HEK293 (cell line): Measurements from ENCODE around the gene EPB41L2.

Source experiments
- CTCF ChIA-PET: fragments of 350-600 bp; formaldehyde crosslinking; extraction: SDS; loops from one replicate; lab custom pipeline; 2021; ENCODE audit warnings: antibody characterized with exemption; lab: Yijun Ruan, JAX
- POLR2A ChIA-PET: fragments of 300-600 bp; formaldehyde crosslinking; extraction: SDS; loops from one replicate; lab custom pipeline; 2020; ENCODE audit warnings: antibody characterized with exemption, inconsistent platforms; lab: Yijun Ruan, JAX
- H3K27ac ChIP-seq: fragments of 200-500 bp; sonication (Bioruptor generic); 2 replicates; pipeline ENCODE4 v1.5.1; 2014; ENCODE audit warnings: low read depth, low read length, control low read depth, inconsistent platforms; ENCODE audit errors: extremely low read depth
- H3K36me3 ChIP-seq, 2 experiments: fragments of 200-500 bp in 1 of 2; sonication (Bioruptor generic) in 1 of 2; 1 replicate in 1 of 2; 2 replicates in 1 of 2; pipeline ENCODE4 v1.5.1; 2014 to 2017; ENCODE audit warnings: inconsistent platforms in 2 of 2, low read length in 2 of 2; ENCODE audit not compliant: control insufficient read depth in 2 of 2, insufficient read depth in 1 of 2
- H3K4me1 ChIP-seq: fragments of 200-500 bp; sonication (Bioruptor generic); 2 replicates; pipeline ENCODE4 v1.5.1; 2014; ENCODE audit warnings: mild to moderate bottlenecking, low read length, inconsistent platforms; ENCODE audit not compliant: control insufficient read depth, insufficient read depth
- H3K4me3 ChIP-seq: 2 replicates; pipeline ENCODE4 v1.5.1; 2011; ENCODE audit warnings: low read depth, mild to moderate bottlenecking, control low read depth, low read length, moderate library complexity
- H3K9me3 ChIP-seq: fragments of 200-500 bp; sonication (Bioruptor generic); 2 replicates; pipeline ENCODE4 v1.5.1; 2014; ENCODE audit warnings: low read depth, low read length, inconsistent platforms; ENCODE audit not compliant: control insufficient read depth, insufficient read depth
- GFI1B ChIP-seq: fragments of 450-650 bp; formaldehyde crosslinking; IDR thresholded peaks from 2 replicates; pipeline ENCODE4 v1.5.1; 2016; ENCODE audit warnings: missing biosample characterization, missing genetic modification characterization
- HOXA7 ChIP-seq: sonication (generic); formaldehyde crosslinking; IDR thresholded peaks from 2 replicates; pipeline ENCODE4 v1.8.1; 2022; ENCODE audit warnings: missing genetic modification reagents, borderline replicate concordance
- KLF10 ChIP-seq: fragments of 450-650 bp; IDR thresholded peaks from 2 replicates; pipeline ENCODE4 v1.5.1; 2018; ENCODE audit warnings: missing biosample characterization, mild to moderate bottlenecking, missing genetic modification characterization
- SCRT2 ChIP-seq: fragments of 450-650 bp; formaldehyde crosslinking; IDR thresholded peaks from 2 replicates; pipeline ENCODE4 v1.5.1; 2016; ENCODE audit warnings: missing biosample characterization, missing genetic modification characterization
- YY1 ChIP-seq: fragments of 450-650 bp; formaldehyde crosslinking; IDR thresholded peaks from 2 replicates; pipeline ENCODE4 v1.5.1; 2018; ENCODE audit warnings: missing biosample characterization, missing genetic modification characterization
- ZBTB17 ChIP-seq: fragments of 450-650 bp; formaldehyde crosslinking; IDR thresholded peaks from 2 replicates; pipeline ENCODE4 v1.5.1; 2016; ENCODE audit warnings: missing biosample characterization, missing genetic modification characterization
- ZBTB7A ChIP-seq: fragments of 450-650 bp; formaldehyde crosslinking; IDR thresholded peaks from 2 replicates; pipeline ENCODE4 v1.5.1; 2016; ENCODE audit warnings: low read depth, missing biosample characterization, missing genetic modification characterization
- ZBTB8A ChIP-seq: fragments of 450-650 bp; formaldehyde crosslinking; IDR thresholded peaks from 2 replicates; pipeline ENCODE4 v1.5.1; 2016; ENCODE audit warnings: missing biosample characterization, missing genetic modification characterization
- ZFP41 ChIP-seq: fragments of 450-650 bp; formaldehyde crosslinking; IDR thresholded peaks from 2 replicates; pipeline ENCODE4 v1.5.1; 2016; ENCODE audit warnings: missing biosample characterization, missing genetic modification characterization, borderline replicate concordance
- ZNF140 ChIP-seq: fragments of 450-650 bp; formaldehyde crosslinking; IDR thresholded peaks from 2 replicates; pipeline ENCODE4 v1.5.1; 2016; ENCODE audit warnings: missing biosample characterization, missing genetic modification characterization
- ZNF157 ChIP-seq: fragments of 450-650 bp; formaldehyde crosslinking; IDR thresholded peaks from 2 replicates; pipeline ENCODE4 v1.5.1; 2016; ENCODE audit warnings: missing biosample characterization, missing genetic modification characterization
- ZNF239 ChIP-seq: fragments of 450-650 bp; formaldehyde crosslinking; IDR thresholded peaks from 2 replicates; pipeline ENCODE4 v1.5.1; 2016; ENCODE audit warnings: missing biosample characterization, missing genetic modification characterization
- ZNF335 ChIP-seq: fragments of 450-650 bp; formaldehyde crosslinking; conservative IDR thresholded peaks from 2 replicates; pipeline ENCODE4 v1.5.1; 2016; ENCODE audit warnings: missing biosample characterization, missing genetic modification characterization
- ZNF341 ChIP-seq: fragments of 450-650 bp; formaldehyde crosslinking; IDR thresholded peaks from 2 replicates; pipeline ENCODE4; 2016; ENCODE audit warnings: low read depth, missing biosample characterization, missing genetic modification characterization
- ZNF391 ChIP-seq: fragments of 450-650 bp; formaldehyde crosslinking; IDR thresholded peaks from 2 replicates; pipeline ENCODE4 v1.5.1; 2016; ENCODE audit warnings: low read depth, missing biosample characterization, missing genetic modification characterization, borderline replicate concordance
- ZNF394 ChIP-seq: fragments of 450-650 bp; formaldehyde crosslinking; IDR thresholded peaks from 2 replicates; pipeline ENCODE4 v1.5.1; 2016; ENCODE audit warnings: missing biosample characterization, missing genetic modification characterization, mild to moderate bottlenecking, moderate library complexity, borderline replicate concordance
- ZNF416 ChIP-seq: fragments of 450-650 bp; formaldehyde crosslinking; IDR thresholded peaks from 2 replicates; pipeline ENCODE4 v1.5.1; 2016; ENCODE audit warnings: missing biosample characterization, missing genetic modification characterization
- ZNF585B ChIP-seq: fragments of 450-650 bp; formaldehyde crosslinking; IDR thresholded peaks from 2 replicates; pipeline ENCODE4 v1.5.1; 2016; ENCODE audit warnings: missing biosample characterization, missing genetic modification characterization
- ZNF785 ChIP-seq: fragments of 450-650 bp; formaldehyde crosslinking; IDR thresholded peaks from 2 replicates; pipeline ENCODE4 v1.5.1; 2016; ENCODE audit warnings: missing biosample characterization, missing genetic modification characterization
- ZNF792 ChIP-seq: fragments of 450-650 bp; formaldehyde crosslinking; IDR thresholded peaks from 2 replicates; pipeline ENCODE4 v1.5.1; 2016; ENCODE audit warnings: missing biosample characterization, missing genetic modification characterization
- ZSCAN16 ChIP-seq: fragments of 450-650 bp; formaldehyde crosslinking; IDR thresholded peaks from 2 replicates; pipeline ENCODE4 v1.5.1; 2016; ENCODE audit warnings: missing biosample characterization, missing genetic modification characterization
- TF ChIP-seq, protein P1 (sequence below): fragments of 450-650 bp; formaldehyde crosslinking; IDR thresholded peaks from 2 replicates; pipeline ENCODE4 v1.5.1; 2017; ENCODE audit warnings: missing biosample characterization, missing genetic modification characterization

EPB41L2 gene

DNA sequence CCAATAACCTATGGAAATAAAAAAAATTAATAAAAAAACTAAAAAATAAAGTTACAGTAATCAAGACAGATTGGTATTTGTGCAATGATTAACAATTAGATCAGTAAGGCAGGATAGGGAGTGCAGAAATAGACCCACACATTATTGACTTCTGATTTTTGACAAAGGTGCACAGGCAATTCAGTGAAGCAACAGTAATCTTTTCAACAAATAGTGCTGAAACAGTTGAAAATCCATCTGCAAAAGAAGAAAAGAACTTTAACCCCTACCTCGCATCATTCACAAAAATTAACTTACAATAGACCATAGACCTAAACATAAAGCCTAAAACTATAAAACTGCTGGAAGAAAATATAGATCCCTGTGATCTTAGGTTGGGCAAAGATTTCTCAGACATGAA is 240.3 kb downstream of the EPB41L2 start:
- Histone ChIP-seq H3K9me3 (no peaks in the 10 kb centered on the region; the same call in 1 of the 2 replicates), H3K27ac (no peak overlapping the region)
- POLR2A ChIA-PET = no interaction called here

DNA sequence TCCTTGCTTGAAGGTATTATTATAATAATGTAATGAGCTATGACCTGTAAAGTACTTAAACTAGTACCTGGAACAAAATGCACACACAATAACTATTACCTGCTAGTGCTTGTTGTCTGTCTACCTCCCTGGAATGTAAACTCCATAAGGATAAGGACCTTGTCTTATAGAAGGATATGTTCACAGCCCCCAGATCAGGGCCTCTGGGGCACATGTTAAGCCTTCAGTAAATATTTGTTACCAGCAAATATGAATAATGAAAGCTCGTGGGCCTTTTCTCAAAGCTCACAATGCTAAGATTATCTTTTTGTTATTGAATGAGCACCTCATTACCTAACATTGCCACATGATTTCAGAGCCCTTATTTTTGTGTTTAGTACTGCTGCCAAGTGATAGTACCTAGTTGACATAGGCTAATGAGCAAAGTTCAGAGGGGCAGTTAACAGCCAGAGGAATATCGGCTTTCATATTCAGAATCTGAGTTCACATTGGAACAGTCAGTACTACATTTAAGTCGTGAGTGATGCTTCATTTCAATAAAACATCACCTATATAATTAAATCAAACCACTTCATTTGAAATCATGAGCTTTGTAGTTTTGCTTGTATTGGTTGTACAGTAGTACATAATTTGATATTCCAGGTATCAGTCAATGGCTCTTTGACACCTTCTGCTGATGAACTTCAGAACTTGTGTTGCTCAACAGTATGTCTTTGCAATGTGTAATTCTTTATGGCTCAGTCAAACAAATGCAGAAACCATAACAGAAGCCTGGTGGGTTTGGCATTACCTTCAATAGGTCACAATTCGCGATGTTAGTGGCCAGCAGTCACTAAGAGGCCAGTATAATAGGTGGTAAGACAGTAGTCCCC is 247.6 kb downstream of the EPB41L2 start:
- TF ChIP-seq YY1 (tag by site-specific recombination) (no peak), SCRT2 (tag by site-specific recombination) (no peak), GFI1B (tag by site-specific recombination) (no peak), ZFP41 (tag by site-specific recombination) (no peak), ZNF394 (tag by site-specific recombination) (no peak), ZNF416 (no peak), ZNF335 (tag by site-specific recombination) (no peak), ZSCAN16 (tag by site-specific recombination) (no peak), HOXA7 (no peak), ZBTB17 (tag by site-specific recombination) (no peak), ZNF140 (tag by site-specific recombination) (no peak), ZNF239 (tag by site-specific recombination) (no peak), ZNF391 (tag by site-specific recombination) (no peak), ZBTB8A (no peak), ZNF792 (no peak)
- TF ChIP-seq, protein P1, sequence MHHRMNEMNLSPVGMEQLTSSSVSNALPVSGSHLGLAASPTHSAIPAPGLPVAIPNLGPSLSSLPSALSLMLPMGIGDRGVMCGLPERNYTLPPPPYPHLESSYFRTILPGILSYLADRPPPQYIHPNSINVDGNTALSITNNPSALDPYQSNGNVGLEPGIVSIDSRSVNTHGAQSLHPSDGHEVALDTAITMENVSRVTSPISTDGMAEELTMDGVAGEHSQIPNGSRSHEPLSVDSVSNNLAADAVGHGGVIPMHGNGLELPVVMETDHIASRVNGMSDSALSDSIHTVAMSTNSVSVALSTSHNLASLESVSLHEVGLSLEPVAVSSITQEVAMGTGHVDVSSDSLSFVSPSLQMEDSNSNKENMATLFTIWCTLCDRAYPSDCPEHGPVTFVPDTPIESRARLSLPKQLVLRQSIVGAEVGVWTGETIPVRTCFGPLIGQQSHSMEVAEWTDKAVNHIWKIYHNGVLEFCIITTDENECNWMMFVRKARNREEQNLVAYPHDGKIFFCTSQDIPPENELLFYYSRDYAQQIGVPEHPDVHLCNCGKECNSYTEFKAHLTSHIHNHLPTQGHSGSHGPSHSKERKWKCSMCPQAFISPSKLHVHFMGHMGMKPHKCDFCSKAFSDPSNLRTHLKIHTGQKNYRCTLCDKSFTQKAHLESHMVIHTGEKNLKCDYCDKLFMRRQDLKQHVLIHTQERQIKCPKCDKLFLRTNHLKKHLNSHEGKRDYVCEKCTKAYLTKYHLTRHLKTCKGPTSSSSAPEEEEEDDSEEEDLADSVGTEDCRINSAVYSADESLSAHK = no peak
- H3K4me3 ChIP-seq = no peak overlapping the region
- no peaks in the 10 kb centered on the region for H3K36me3 ChIP-seq
- no peaks in the 10 kb centered on the region for H3K4me1 ChIP-seq
- H3K27ac ChIP-seq = no peak overlapping the region
- H3K9me3 ChIP-seq = no peaks in the 10 kb centered on the region
- POLR2A ChIA-PET = no interaction called here
- CTCF ChIA-PET = interaction anchor here (0.6 to 1.1 kb wide), 4 partner anchors 26 to 750 kb away, joined by 3 to 4 read pairs (median 3); no protein-coding TSS in a partner anchor

More for the DNA sequence above, 240.3 kb downstream of the EPB41L2 start:
- TF ChIP-seq ZBTB7A (tag by site-specific recombination) = no peak
- no peak for TF ChIP-seq ZNF341 (tag by site-specific recombination)
- Histone ChIP-seq H3K36me3 (no peaks in the 10 kb centered on the region), H3K4me3 (no peak overlapping the region), H3K4me1 (no peaks in the 10 kb centered on the region)
- CTCF ChIA-PET = interaction anchor here (0.6 kb wide), 1 partner anchor 48 kb away, joined by 3 read pairs; no protein-coding TSS in a partner anchor

DNA sequence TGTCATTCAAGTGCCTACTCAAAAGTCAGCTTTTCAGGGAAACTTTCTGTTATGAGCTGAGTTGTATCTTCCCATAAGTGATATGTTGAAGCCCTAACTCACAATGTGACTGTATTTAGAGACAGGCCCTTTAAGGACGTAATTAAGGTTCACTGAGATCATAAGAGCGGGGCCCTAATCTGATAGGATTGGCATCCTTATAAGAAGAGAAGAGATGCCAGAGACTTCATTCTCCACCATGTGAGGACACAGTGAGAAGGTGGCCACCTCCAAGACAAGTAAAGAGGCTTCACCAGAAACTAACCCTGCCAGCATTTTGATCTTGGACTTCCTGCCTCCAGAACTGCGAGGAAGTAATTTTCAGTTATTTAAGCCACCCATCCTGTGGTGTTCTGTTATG is 248.5 kb downstream of the EPB41L2 start:
- ChIA-PET POLR2A (no interaction called here), CTCF (interaction anchor here (0.7 to 1.1 kb wide), 3 partner anchors 35 to 302 kb away, joined by 3 to 4 read pairs (median 3); no protein-coding TSS in a partner anchor)
- no peaks in the 10 kb centered on the region; the same call in 1 of the 2 replicates for H3K4me1 ChIP-seq
- TF ChIP-seq KLF10 (tag by site-specific recombination) (no peak), ZNF157 (tag by site-specific recombination) (no peak), ZNF785 (no peak), ZNF585B (tag by site-specific recombination) (no peak)
- H3K27ac ChIP-seq = no peak overlapping the region
- H3K9me3 ChIP-seq = no peaks in the 10 kb centered on the region
- H3K36me3 ChIP-seq = no peaks in the 10 kb centered on the region
- H3K4me3 ChIP-seq = no peak overlapping the region
